Measurements from ENCODE around the gene HMSD.

The HMSD gene

GRCh38 chr18:63994783-63995399 lies 45.8 kb downstream of the HMSD start:
- DNase-seq (ENCODE audit: low spot score) = peak; percentile 11

GRCh38 chr18:63997041-63997440 lies 47.9 kb downstream of the HMSD start:
- no peak for DNase-seq (ENCODE audit: low spot score)

- DNase-seq (ENCODE audit: low spot score) = no peak
Measured at GRCh38 chr18:63997606-63998005, 48.5 kb downstream of the HMSD start.

GRCh38 chr18:63999871-64000270 lies 50.8 kb downstream of the HMSD start:
- no peak for DNase-seq (ENCODE audit: low spot score)

GRCh38 chr18:64002581-64002980 lies 53.5 kb downstream of the HMSD start:
- DNase-seq (ENCODE audit: low spot score) = no peak

- no peak for DNase-seq (ENCODE audit: low spot score)
Measured at GRCh38 chr18:64009305-64009704, 60.2 kb downstream of the HMSD start.

All from putamen (tissue), 1 donor.